PC-3 (cell line): ENCODE measurements around the gene FZR1.

Source experiments
- CTCF ChIP-seq: fragments of 300-600 bp; sonication (generic); conservative IDR thresholded peaks from 2 replicates; pipeline ENCODE4 v1.5.1; 2017; ENCODE audit warnings: antibody characterized with exemption, low read depth, mild to moderate bottlenecking, low read length
- EZH2 ChIP-seq: fragments of 300-600 bp; sonication (generic); IDR thresholded peaks from one replicate; pipeline ENCODE4 v1.6.1; 2017; ENCODE audit warnings: antibody characterized with exemption, mild to moderate bottlenecking, low read length; ENCODE audit not compliant: unreplicated experiment
- EZH2phosphoT487 ChIP-seq: fragments of 300-600 bp; sonication (generic); IDR thresholded peaks from 2 replicates; pipeline ENCODE4 v1.6.1; 2018; ENCODE audit warnings: mild to moderate bottlenecking, antibody characterized with exemption, low read length, borderline replicate concordance

GRCh38 chr19:3565139-3565538, 59.0 kb downstream of the FZR1 start:
- TF ChIP-seq CTCF (no peak), EZH2phosphoT487 (no peak), EZH2 (no peak)
